Fibroblast of lung (primary cell): ENCODE results near the gene BAZ2B. TPM values are rescaled to one million over a fixed set of nuclear protein-coding genes. Genes with fewer than 3 reads are reported as not detected.

ENCODE experiments used
- DNase-seq, 2 donors: peaks; one replicate each; pipeline versions ENCODE4 v3.0.0 to v3.0.0-alpha.2; 2010; ENCODE audit warnings: low read depth in 2 of 2
- H2AFZ ChIP-seq: 2 replicates; pipeline ENCODE4 v1.5.1; 2012; ENCODE audit warnings: low read length, control low read depth, inconsistent platforms
- H3K27ac ChIP-seq: 2 replicates; pipeline ENCODE4 v1.5.1; 2011; ENCODE audit warnings: low read length, control low read depth; ENCODE audit not compliant: insufficient read depth
- H3K27me3 ChIP-seq: 2 replicates; pipeline ENCODE4 v1.5.1; 2011; ENCODE audit warnings: mild to moderate bottlenecking, low read length; ENCODE audit not compliant: control insufficient read depth, insufficient read depth
- H3K36me3 ChIP-seq: 2 replicates; pipeline ENCODE4 v1.5.1; 2011; ENCODE audit warnings: low read length; ENCODE audit not compliant: control insufficient read depth, insufficient read depth
- H3K4me1 ChIP-seq: 2 replicates; pipeline ENCODE4 v1.5.1; 2011; ENCODE audit warnings: low read length; ENCODE audit not compliant: control insufficient read depth, insufficient read depth; ENCODE audit errors: extremely low read depth
- H3K4me2 ChIP-seq: 2 replicates; pipeline ENCODE4 v1.5.1; 2011; ENCODE audit warnings: low read length, control low read depth; ENCODE audit not compliant: insufficient read depth; ENCODE audit errors: extremely low read depth
- H3K4me3 ChIP-seq, 4 experiments: fragments of 200-600 bp in 1 of 4; sonication (generic) in 1 of 4; replicated peaks in 1 of 4; 2 replicates each; pipeline ENCODE4 v1.5.1; 2011 to 2016; ENCODE audit warnings: low read length in 4 of 4, low read depth in 3 of 4, mild to moderate bottlenecking in 3 of 4, control low read depth in 2 of 4, inconsistent platforms in 1 of 4, mixed read lengths in 1 of 4; ENCODE audit not compliant: insufficient read depth in 1 of 4; ENCODE audit errors: control extremely low read depth in 1 of 4
- H3K79me2 ChIP-seq: 2 replicates; pipeline ENCODE4 v1.5.1; 2012; ENCODE audit warnings: mild to moderate bottlenecking, low read length, inconsistent platforms; ENCODE audit not compliant: control insufficient read depth, insufficient read depth
- H3K9ac ChIP-seq: 2 replicates; pipeline ENCODE4 v1.5.1; 2011; ENCODE audit warnings: mild to moderate bottlenecking, low read length, control low read depth; ENCODE audit not compliant: insufficient read depth
- H3K9me3 ChIP-seq: 2 replicates; pipeline ENCODE4 v1.5.1; 2012; ENCODE audit warnings: low read depth, low read length; ENCODE audit not compliant: control insufficient read depth, insufficient read depth
- H4K20me1 ChIP-seq: 2 replicates; pipeline ENCODE4 v1.5.1; 2011; ENCODE audit warnings: low read length; ENCODE audit not compliant: control insufficient read depth, insufficient read depth; ENCODE audit errors: extremely low read depth
- EZH2 ChIP-seq: IDR thresholded peaks from 2 replicates; pipeline ENCODE4 v1.5.1; 2012; ENCODE audit warnings: low read length, control low read depth, mild to moderate bottlenecking; ENCODE audit errors: missing control alignments
- polyA minus RNA-seq: library from RNA; depleted of rRNA, polyadenylated mRNA; stranded (reverse); fragments of >200 nt; gene quantifications from 2 replicates; pipeline ENCODE4 v1.2.3, GENCODE V29; 2011; ENCODE audit warnings: low replicate concordance
- polyA plus RNA-seq, 2 donors: library from polyadenylated mRNA; depleted of rRNA in 1 of 2; stranded (reverse) in 1 of 2; unstranded in 1 of 2; fragments of >200 nt; gene quantifications; 2 replicates each; pipeline ENCODE4 v1.2.1, GENCODE V29; 2011 to 2012; ENCODE audit warnings: missing spikeins in 1 of 2
- total RNA-seq: library from RNA; depleted of rRNA; stranded (reverse); fragments of >200 nt; gene quantifications from 2 replicates; pipeline ENCODE4 v1.2.1, GENCODE V29; 2014
- TF ChIP-seq, protein P1 (sequence below), 2 donors: IDR thresholded peaks in 1 of 2; conservative IDR thresholded peaks in 1 of 2; 1 replicate in 1 of 2; 2 replicates in 1 of 2; pipeline ENCODE4 v1.5.1; 2011 to 2012; ENCODE audit warnings: low read length in 2 of 2, control low read depth in 1 of 2, inconsistent platforms in 1 of 2, low read depth in 1 of 2, mild to moderate bottlenecking in 1 of 2

Gene BAZ2B, protein sequence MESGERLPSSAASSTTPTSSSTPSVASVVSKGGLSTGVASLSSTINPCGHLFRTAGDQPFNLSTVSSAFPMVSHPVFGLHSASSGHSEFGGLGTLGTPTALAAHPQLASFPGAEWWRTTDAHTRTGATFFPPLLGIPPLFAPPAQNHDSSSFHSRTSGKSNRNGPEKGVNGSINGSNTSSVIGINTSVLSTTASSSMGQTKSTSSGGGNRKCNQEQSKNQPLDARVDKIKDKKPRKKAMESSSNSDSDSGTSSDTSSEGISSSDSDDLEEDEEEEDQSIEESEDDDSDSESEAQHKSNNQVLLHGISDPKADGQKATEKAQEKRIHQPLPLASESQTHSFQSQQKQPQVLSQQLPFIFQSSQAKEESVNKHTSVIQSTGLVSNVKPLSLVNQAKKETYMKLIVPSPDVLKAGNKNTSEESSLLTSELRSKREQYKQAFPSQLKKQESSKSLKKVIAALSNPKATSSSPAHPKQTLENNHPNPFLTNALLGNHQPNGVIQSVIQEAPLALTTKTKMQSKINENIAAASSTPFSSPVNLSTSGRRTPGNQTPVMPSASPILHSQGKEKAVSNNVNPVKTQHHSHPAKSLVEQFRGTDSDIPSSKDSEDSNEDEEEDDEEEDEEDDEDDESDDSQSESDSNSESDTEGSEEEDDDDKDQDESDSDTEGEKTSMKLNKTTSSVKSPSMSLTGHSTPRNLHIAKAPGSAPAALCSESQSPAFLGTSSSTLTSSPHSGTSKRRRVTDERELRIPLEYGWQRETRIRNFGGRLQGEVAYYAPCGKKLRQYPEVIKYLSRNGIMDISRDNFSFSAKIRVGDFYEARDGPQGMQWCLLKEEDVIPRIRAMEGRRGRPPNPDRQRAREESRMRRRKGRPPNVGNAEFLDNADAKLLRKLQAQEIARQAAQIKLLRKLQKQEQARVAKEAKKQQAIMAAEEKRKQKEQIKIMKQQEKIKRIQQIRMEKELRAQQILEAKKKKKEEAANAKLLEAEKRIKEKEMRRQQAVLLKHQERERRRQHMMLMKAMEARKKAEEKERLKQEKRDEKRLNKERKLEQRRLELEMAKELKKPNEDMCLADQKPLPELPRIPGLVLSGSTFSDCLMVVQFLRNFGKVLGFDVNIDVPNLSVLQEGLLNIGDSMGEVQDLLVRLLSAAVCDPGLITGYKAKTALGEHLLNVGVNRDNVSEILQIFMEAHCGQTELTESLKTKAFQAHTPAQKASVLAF (N-terminal part only)
- 47.0 and 61.8 TPM in 2 replicates for total RNA-seq
- 16.3 and 28.0 TPM in 2 replicates for polyA plus RNA-seq
- 8.7 and 17.1 TPM in 2 replicates for polyA plus RNA-seq (2012)
- polyA minus RNA-seq, result 14.7 and 34.3 TPM in 2 replicates

- no peak for TF ChIP-seq EZH2
- TF ChIP-seq, protein P1, sequence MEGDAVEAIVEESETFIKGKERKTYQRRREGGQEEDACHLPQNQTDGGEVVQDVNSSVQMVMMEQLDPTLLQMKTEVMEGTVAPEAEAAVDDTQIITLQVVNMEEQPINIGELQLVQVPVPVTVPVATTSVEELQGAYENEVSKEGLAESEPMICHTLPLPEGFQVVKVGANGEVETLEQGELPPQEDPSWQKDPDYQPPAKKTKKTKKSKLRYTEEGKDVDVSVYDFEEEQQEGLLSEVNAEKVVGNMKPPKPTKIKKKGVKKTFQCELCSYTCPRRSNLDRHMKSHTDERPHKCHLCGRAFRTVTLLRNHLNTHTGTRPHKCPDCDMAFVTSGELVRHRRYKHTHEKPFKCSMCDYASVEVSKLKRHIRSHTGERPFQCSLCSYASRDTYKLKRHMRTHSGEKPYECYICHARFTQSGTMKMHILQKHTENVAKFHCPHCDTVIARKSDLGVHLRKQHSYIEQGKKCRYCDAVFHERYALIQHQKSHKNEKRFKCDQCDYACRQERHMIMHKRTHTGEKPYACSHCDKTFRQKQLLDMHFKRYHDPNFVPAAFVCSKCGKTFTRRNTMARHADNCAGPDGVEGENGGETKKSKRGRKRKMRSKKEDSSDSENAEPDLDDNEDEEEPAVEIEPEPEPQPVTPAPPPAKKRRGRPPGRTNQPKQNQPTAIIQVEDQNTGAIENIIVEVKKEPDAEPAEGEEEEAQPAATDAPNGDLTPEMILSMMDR (conservative IDR thresholded peaks at IDR 0.05 in 1 of 2, IDR thresholded peaks at IDR 0.05 in 1 of 2; ENCODE audit: low read depth in 1 of 2, low read length in 2 of 2), result no peak
Observed at GRCh38 chr2:159616286-159616701, at the start of gene BAZ2B. Gene BAZ2B, minus strand, starts transcription at chr2:159616548. Its CDS starts 137,829 bp downstream, at chr2:159478719.

DNA sequence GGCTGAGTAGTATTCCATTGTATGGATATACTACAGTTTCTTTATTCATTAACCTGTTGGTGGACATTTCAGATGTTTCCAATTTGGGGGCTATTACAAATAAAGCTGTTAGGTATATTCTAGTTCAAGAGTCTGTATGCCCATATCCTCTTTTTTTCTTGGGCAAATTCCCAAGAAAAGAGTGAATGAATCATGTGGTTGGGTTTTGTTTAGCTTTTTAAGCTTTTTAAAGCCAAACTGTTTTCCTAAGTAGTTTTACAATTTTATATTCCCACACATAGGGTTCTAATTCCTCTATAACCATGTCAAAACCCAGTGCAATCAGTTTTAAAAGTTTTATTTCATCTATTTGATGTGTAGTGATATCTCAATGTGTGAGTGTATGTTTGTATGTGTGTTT, 44.9 kb upstream of the BAZ2B start:
- Histone ChIP-seq H4K20me1 (no peaks in the 10 kb centered on the region), H3K4me1 (no peaks in the 10 kb centered on the region), H2AFZ (no peak overlapping the region), H3K27ac (no peak overlapping the region), H3K9ac (no peak overlapping the region), H3K36me3 (no peaks in the 10 kb centered on the region), H3K9me3 (no peaks in the 10 kb centered on the region), H3K4me3 (no peak overlapping the region), H3K4me2 (no peak overlapping the region), H3K79me2 (no peaks in the 10 kb centered on the region), H3K27me3 (no peaks in the 10 kb centered on the region)
- peak; percentile 38 to 41 for DNase-seq
- TF ChIP-seq EZH2, result no peak
- TF ChIP-seq, protein P1 (conservative IDR thresholded peaks at IDR 0.05 in 1 of 2, IDR thresholded peaks at IDR 0.05 in 1 of 2; ENCODE audit: low read depth in 1 of 2, low read length in 2 of 2), result no peak

More at GRCh38 chr2:159616286-159616701, at the start of gene BAZ2B:
- H3K4me1 ChIP-seq, result no peaks in the 10 kb centered on the region
- H3K4me3 ChIP-seq, result peak within 1 kb of the TSS; percentile 61 to 97 (median 71)
- peak within 1 kb of the TSS; percentile 28 for H2AFZ ChIP-seq
- peaks cover 18% of the 10 kb centered on the region for H3K79me2 ChIP-seq
- no peaks in the 10 kb centered on the region for H3K27me3 ChIP-seq
- peak within 1 kb of the TSS; percentile 87 for H3K27ac ChIP-seq
- H3K9me3 ChIP-seq, result no peaks in the 10 kb centered on the region
- no peaks in the 10 kb centered on the region for H4K20me1 ChIP-seq
- H3K9ac ChIP-seq, result peak within 1 kb of the TSS; percentile 82
- DNase-seq, result peak; percentile 87 to 92
- no peaks in the 10 kb centered on the region for H3K36me3 ChIP-seq
- H3K4me2 ChIP-seq, result peak within 1 kb of the TSS; percentile 51
